ENCODE data around the gene ZNF74. TPM values are rescaled to one million over a fixed set of nuclear protein-coding genes. Genes with fewer than 3 reads are reported as not detected.

Gene ZNF74
- total and polyA plus RNA-seq, 10 of the 15 experiments (the other 5 are each of a cell fraction or from before 2014, with no cell fraction given): 0.37 to 9.3 (median 5.1) TPM

DNA sequence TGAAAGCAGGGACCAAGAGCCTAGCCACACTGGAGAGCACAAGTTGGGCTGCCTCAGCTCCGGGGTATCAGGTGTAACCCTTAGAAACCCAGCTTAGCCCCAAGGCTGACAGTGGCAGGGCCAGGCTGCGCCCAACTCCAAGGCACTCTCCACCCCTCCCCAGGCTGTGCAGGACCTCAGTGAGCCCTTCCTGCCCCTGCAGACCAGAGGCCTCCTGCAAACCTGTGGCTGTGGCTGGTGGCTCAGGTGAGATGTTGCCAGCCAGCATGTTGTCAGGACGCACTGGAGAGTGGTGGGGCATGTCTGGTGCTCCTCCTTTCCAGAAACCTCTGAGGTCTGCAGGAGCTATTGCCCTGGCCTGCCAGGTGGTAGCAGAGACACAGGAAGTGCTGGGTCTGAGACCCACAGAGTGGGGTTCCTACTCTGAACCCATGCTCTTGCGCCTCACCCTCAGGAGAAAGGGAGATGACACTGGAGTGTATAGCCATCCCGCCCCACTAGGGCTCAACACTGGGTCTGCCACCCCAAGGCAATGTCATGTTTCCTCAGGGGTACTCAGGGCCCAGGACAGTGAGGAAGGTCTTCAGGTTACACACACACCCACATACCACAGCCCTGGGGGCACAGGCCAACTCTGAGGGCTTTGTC is 46.1 kb downstream of the ZNF74 start (continued):
- TF ChIP-seq RB1 (IDR thresholded peaks at IDR 0.05; ENCODE audit: borderline replicate concordance): no peak
- no peak for TF ChIP-seq NFYA (IDR thresholded peaks at IDR 0.05; ENCODE audit: borderline replicate concordance, low read depth, low read length)
- TF ChIP-seq KLF5 (IDR thresholded peaks at IDR 0.05; ENCODE audit: partially characterized antibody): no peak

DNA sequence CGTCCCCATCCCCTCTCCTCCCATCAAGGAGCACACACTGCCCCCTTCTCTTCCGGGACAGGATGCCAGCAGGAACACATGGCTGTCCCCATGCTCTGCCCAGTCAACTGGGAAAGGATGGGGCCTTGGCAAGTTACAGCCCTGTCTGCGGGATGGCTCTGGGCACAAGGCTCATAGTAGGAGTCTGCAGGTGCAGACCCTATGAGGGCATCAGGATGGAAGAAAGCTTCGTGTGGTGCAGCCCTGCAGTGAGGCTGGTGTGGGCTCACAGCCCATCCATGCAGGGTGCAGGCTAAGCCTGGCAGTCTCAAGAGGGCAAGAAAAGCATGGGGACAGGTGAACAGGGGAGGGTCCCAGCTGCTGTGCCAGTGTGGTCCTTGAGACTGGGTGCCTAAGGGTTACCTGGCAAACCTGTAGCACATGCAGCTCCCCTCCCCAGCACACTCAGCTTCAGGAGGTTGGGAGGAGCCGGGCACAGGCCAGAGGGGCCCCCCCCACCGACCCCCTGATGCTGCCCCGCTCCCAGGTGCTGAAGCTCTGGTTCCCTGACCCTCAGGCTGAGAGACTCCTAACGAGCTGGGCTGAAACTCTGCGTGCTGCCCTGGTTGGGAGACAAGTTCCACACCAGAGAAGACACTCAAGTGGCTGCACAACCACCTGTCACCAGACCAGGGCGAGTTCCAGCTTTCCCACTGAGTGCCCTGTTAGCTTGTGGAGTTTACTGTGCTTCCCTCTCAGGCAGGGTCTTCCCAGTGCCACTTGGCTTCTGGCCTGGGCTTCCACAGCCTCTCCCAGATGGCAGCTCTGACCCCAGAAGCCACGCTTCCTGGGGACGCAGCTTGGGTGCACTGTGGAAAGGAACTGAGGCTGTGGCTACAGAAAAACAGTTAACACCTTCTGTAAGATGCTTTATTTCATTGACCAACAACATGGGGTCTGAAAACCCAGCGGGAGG is 47.0 kb downstream of the ZNF74 start:
- H3K9me3 ChIP-seq (replicated peaks; ENCODE audit: control insufficient read depth, insufficient read depth, low read length): no peaks in the 10 kb centered on the region
- ChIA-PET POLR2A (interaction anchor here (0.6 kb wide), 1 partner anchor 68 kb away, joined by 7 read pairs; no protein-coding TSS in a partner anchor), RAD21 (ENCODE audit: unreplicated experiment) (no interaction called here), CTCF (interaction anchor here (1.2 kb wide), 1 partner anchor 14 kb away, joined by 3 read pairs; no protein-coding TSS in a partner anchor), SMC1A (ENCODE audit: uncharacterized antibody, unreplicated experiment) (no interaction called here)
- H3K79me2 ChIP-seq (ENCODE audit: control insufficient read depth, insufficient read depth, low read length): no peaks in the 10 kb centered on the region
- FAIRE-seq (no peak), ATAC-seq (no peak), DNase-seq (ENCODE audit: low read depth, low spot score) (no peak)
- intact Hi-C loops (cut with micrococcal nuclease; ENCODE audit: unreplicated experiment): no loop called here
- BruUV-seq (replicated peaks): no TSS peak
- no peak overlapping the region for H3K9ac ChIP-seq (ENCODE audit: control insufficient read depth, insufficient read depth, low read length)
- TF ChIP-seq RBBP5 (conservative IDR thresholded peaks at IDR 0.05): no peak
- TF ChIP-seq MTA3 (IDR thresholded peaks at IDR 0.05; ENCODE audit: borderline replicate concordance, low read length): no peak
- TF ChIP-seq IKZF1 (conservative IDR thresholded peaks at IDR 0.05): no peak
- no peak for TF ChIP-seq PAX8 (IDR thresholded peaks at IDR 0.05)
- no peak for TF ChIP-seq ZSCAN29 (IDR thresholded peaks at IDR 0.05)
- TF ChIP-seq KAT2A (conservative IDR thresholded peaks at IDR 0.05; ENCODE audit: control insufficient read depth, low read depth, low read length): no peak
- TF ChIP-seq EGR1 (IDR thresholded peaks at IDR 0.05; ENCODE audit: borderline replicate concordance in 1 of 2, low read depth in 2 of 2, low read length in 2 of 2): no peak
- TF ChIP-seq, protein P1, sequence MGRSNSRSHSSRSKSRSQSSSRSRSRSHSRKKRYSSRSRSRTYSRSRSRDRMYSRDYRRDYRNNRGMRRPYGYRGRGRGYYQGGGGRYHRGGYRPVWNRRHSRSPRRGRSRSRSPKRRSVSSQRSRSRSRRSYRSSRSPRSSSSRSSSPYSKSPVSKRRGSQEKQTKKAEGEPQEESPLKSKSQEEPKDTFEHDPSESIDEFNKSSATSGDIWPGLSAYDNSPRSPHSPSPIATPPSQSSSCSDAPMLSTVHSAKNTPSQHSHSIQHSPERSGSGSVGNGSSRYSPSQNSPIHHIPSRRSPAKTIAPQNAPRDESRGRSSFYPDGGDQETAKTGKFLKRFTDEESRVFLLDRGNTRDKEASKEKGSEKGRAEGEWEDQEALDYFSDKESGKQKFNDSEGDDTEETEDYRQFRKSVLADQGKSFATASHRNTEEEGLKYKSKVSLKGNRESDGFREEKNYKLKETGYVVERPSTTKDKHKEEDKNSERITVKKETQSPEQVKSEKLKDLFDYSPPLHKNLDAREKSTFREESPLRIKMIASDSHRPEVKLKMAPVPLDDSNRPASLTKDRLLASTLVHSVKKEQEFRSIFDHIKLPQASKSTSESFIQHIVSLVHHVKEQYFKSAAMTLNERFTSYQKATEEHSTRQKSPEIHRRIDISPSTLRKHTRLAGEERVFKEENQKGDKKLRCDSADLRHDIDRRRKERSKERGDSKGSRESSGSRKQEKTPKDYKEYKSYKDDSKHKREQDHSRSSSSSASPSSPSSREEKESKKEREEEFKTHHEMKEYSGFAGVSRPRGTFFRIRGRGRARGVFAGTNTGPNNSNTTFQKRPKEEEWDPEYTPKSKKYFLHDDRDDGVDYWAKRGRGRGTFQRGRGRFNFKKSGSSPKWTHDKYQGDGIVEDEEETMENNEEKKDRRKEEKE (IDR thresholded peaks at IDR 0.05): no peak
- no peak for TF ChIP-seq ZNF217 (IDR thresholded peaks at IDR 0.05)
- H3K36me3 ChIP-seq (ENCODE audit: control insufficient read depth in 2 of 2, insufficient read depth in 2 of 2, low read length in 1 of 2): no peaks in the 10 kb centered on the region
- 68% methylated on average over 13 of the region's 13 CpGs for WGBS (ENCODE audit: insufficient coverage, insufficient replicate concordance, low lambda C conversion rate, missing lambda C conversion rate)
- peaks cover 8 to 11% of the 10 kb centered on the region in 2 experiments; a peak in 3 of 4 replicates for H3K27me3 ChIP-seq (replicated peaks in 1 of 2; ENCODE audit: control insufficient read depth in 2 of 2, insufficient read depth in 2 of 2, low read length in 1 of 2)
- H4K20me1 ChIP-seq (ENCODE audit: control insufficient read depth, insufficient read depth): no peaks in the 10 kb centered on the region
- no peak overlapping the region for H3K4me3 ChIP-seq
- H3K4me1 ChIP-seq (ENCODE audit: control insufficient read depth, insufficient read depth, low read length): no peaks in the 10 kb centered on the region
- H2AFZ ChIP-seq (ENCODE audit: control insufficient read depth, low read depth, low read length): no peak overlapping the region
- H3K4me2 ChIP-seq (ENCODE audit: control insufficient read depth, insufficient read depth): no peak overlapping the region
- no peak overlapping the region for H3K27ac ChIP-seq (ENCODE audit: control insufficient read depth, insufficient read depth)
- in situ Hi-C loops (cut with MboI): no loop called here
